Measurements from ENCODE around the gene CTSO.
"Not testable (repeated sequence)": the region's sequence is repeated elsewhere in the genome, so short reads cannot be mapped to it uniquely, and the experiment has no call there.

Gene CTSO

GRCh38 chr4:155954118-155954685 is 536 bp upstream of the CTSO start:
- no peak for DNase-seq

GRCh38 chr4:155952501-155952901 is 1.2 kb downstream of the CTSO start:
- no peak for DNase-seq

- no peak for DNase-seq
These were observed 3.2 kb downstream of the CTSO start for GRCh38 chr4:155950461-155950860.

- no peak for DNase-seq
These were observed 5.1 kb downstream of the CTSO start for GRCh38 chr4:155948541-155948940.

- DNase-seq: no peak
These were observed 7.2 kb downstream of the CTSO start for GRCh38 chr4:155946486-155946885.

- no peak for DNase-seq
These were observed 9.2 kb downstream of the CTSO start for GRCh38 chr4:155944516-155944915.

- DNase-seq: no peak
These were observed 9.9 kb downstream of the CTSO start for GRCh38 chr4:155943605-155944291.

GRCh38 chr4:155941820-155942219 is 11.8 kb downstream of the CTSO start:
- no peak for DNase-seq

GRCh38 chr4:155941085-155941790 is 12.4 kb downstream of the CTSO start:
- DNase-seq: no peak

GRCh38 chr4:155935389-155935986 is 18.2 kb downstream of the CTSO start:
- no peak for DNase-seq

GRCh38 chr4:155934634-155935033 is 19.0 kb downstream of the CTSO start:
- DNase-seq: not testable (repeated sequence)

GRCh38 chr4:155931634-155932033 is 22.0 kb downstream of the CTSO start:
- no peak for DNase-seq

- DNase-seq: no peak
These were observed 23.3 kb downstream of the CTSO start for GRCh38 chr4:155930330-155930729.

- DNase-seq: no peak
These were observed 23.8 kb downstream of the CTSO start for GRCh38 chr4:155929833-155930232.

- no peak for DNase-seq
These were observed 29.0 kb downstream of the CTSO start for GRCh38 chr4:155924637-155925036.

- DNase-seq: no peak
These were observed 32.1 kb downstream of the CTSO start for GRCh38 chr4:155921597-155921996.

GRCh38 chr4:155914782-155915181 is 38.9 kb downstream of the CTSO start:
- DNase-seq: no peak

- DNase-seq: no peak
These were observed 41.8 kb downstream of the CTSO start for GRCh38 chr4:155911905-155912304.

- no peak for DNase-seq
These were observed 43.9 kb downstream of the CTSO start for GRCh38 chr4:155909615-155910226.

- no peak for DNase-seq
These were observed 45.2 kb downstream of the CTSO start for GRCh38 chr4:155908187-155909139.

- DNase-seq: no peak
These were observed 46.1 kb downstream of the CTSO start for GRCh38 chr4:155907556-155907955.

- no peak for DNase-seq
These were observed 47.0 kb downstream of the CTSO start for GRCh38 chr4:155906554-155907247.
